ENCODE results near the gene GRIPAP1.

- TF ChIP-seq CTCF (IDR thresholded peaks at IDR 0.05) (no peak), EP300 (IDR thresholded peaks at IDR 0.05) (no peak)
These were observed 53.5 kb downstream of the GRIPAP1 start for GRCh38 chrX:48948589-48948988.
